GM12801 (cell line): ENCODE data around the gene CTDSP2.

Experiments
- CTCF ChIP-seq: IDR thresholded peaks from one replicate; pipeline ENCODE4 v1.5.1; 2011; ENCODE audit warnings: control low read depth; ENCODE audit not compliant: insufficient read length; ENCODE audit errors: extremely low read depth

Gene CTDSP2

GRCh38 chr12:57864442-57865083 lies 18.0 kb upstream of the CTDSP2 start:
- TF ChIP-seq CTCF = no peak

- TF ChIP-seq CTCF = no peak
Observed at GRCh38 chr12:57863676-57864075, 17.1 kb upstream of the CTDSP2 start.

- no peak for TF ChIP-seq CTCF
Observed at GRCh38 chr12:57861967-57862366, 15.4 kb upstream of the CTDSP2 start.

- TF ChIP-seq CTCF = no peak
Observed at GRCh38 chr12:57859121-57859520, 12.6 kb upstream of the CTDSP2 start.

GRCh38 chr12:57854965-57855364 lies 8.4 kb upstream of the CTDSP2 start:
- no peak for TF ChIP-seq CTCF

GRCh38 chr12:57853864-57854556 lies 7.5 kb upstream of the CTDSP2 start:
- no peak for TF ChIP-seq CTCF

GRCh38 chr12:57852620-57853500 lies 6.3 kb upstream of the CTDSP2 start:
- no peak for TF ChIP-seq CTCF
